Neural progenitor cell (in vitro differentiated cells): ENCODE results near the gene OR8B8. TPM values are rescaled to one million over a fixed set of nuclear protein-coding genes. Genes with fewer than 3 reads are reported as not detected.

Experiments used
- DNase-seq: peaks from one replicate; pipeline ENCODE4 v3.0.0-alpha.2; 2016; ENCODE audit warnings: low spot score
- H2AFZ ChIP-seq: fragments of 200-600 bp; sonication (generic); replicated peaks from 2 replicates; pipeline ENCODE4 v1.6.1; 2016; ENCODE audit warnings: antibody characterized with exemption
- H3F3A ChIP-seq: fragments of 200-600 bp; sonication (generic); 2 replicates; pipeline ENCODE4 v1.6.1; 2016; ENCODE audit warnings: antibody characterized with exemption, low read depth
- H3K27ac ChIP-seq: fragments of 200-600 bp; sonication (generic); 2 replicates; pipeline ENCODE4 v1.5.1; 2016; ENCODE audit warnings: mild to moderate bottlenecking
- H3K27me3 ChIP-seq: fragments of 200-600 bp; sonication (generic); 2 replicates; pipeline ENCODE4 v1.6.1; 2016; ENCODE audit warnings: mild to moderate bottlenecking, moderate library complexity
- H3K36me3 ChIP-seq: fragments of 200-600 bp; sonication (generic); 2 replicates; pipeline ENCODE4 v1.5.1; 2016
- H3K4me1 ChIP-seq: fragments of 200-600 bp; sonication (generic); 2 replicates; pipeline ENCODE4 v1.6.1; 2016; ENCODE audit warnings: mixed run types
- H3K4me2 ChIP-seq: fragments of 200-600 bp; sonication (generic); 2 replicates; pipeline ENCODE4 v1.6.1; 2016
- H3K4me3 ChIP-seq: fragments of 200-600 bp; sonication (generic); 2 replicates; pipeline ENCODE4 v1.5.1; 2016
- H3K79me2 ChIP-seq: fragments of 200-600 bp; sonication (generic); 2 replicates; pipeline ENCODE4 v1.6.1; 2016; ENCODE audit warnings: low read depth
- H3K9ac ChIP-seq: fragments of 200-600 bp; sonication (generic); 2 replicates; pipeline ENCODE4 v1.6.1; 2016
- H3K9me3 ChIP-seq: fragments of 200-600 bp; sonication (generic); 2 replicates; pipeline ENCODE4 v1.5.1; 2016; ENCODE audit warnings: low read depth
- H4K20me1 ChIP-seq: fragments of 200-600 bp; sonication (generic); 2 replicates; pipeline ENCODE4 v1.6.1; 2016; ENCODE audit warnings: low read depth
- H3K27ac Mint-ChIP-seq: 3 replicates; pipeline ENCODE4 v1.8.0; 2021; ENCODE audit warnings: mixed read lengths
- H3K27me3 Mint-ChIP-seq: 2 replicates; pipeline ENCODE4 v1.8.0; 2022; ENCODE audit warnings: low read depth, mild to moderate bottlenecking, inconsistent platforms, moderate library complexity, mixed read lengths; ENCODE audit not compliant: insufficient read depth
- H3K36me3 Mint-ChIP-seq: 3 replicates; pipeline ENCODE4 v1.8.0; 2021; ENCODE audit warnings: mixed read lengths
- H3K4me1 Mint-ChIP-seq: 3 replicates; pipeline ENCODE4 v1.8.0; 2021; ENCODE audit warnings: mixed read lengths
- H3K4me3 Mint-ChIP-seq: 3 replicates; pipeline ENCODE4 v1.8.0; 2021; ENCODE audit warnings: mild to moderate bottlenecking, moderate library complexity, mixed read lengths
- H3K9me3 Mint-ChIP-seq: 3 replicates; pipeline ENCODE4 v1.8.0; 2020; ENCODE audit warnings: mixed read lengths
- CTCF ChIP-seq: fragments of 200-600 bp; sonication (generic); IDR thresholded peaks from 2 replicates; pipeline ENCODE4 v1.5.1; 2017; ENCODE audit warnings: antibody characterized with exemption, mild to moderate bottlenecking
- EZH2 ChIP-seq: fragments of 200-600 bp; sonication (generic); IDR thresholded peaks from 2 replicates; pipeline ENCODE4 v1.6.1; 2017; ENCODE audit warnings: antibody characterized with exemption, mild to moderate bottlenecking, moderate library complexity
- EZH2phosphoT487 ChIP-seq: fragments of 200-600 bp; sonication (generic); IDR thresholded peaks from 2 replicates; pipeline ENCODE4 v1.6.1; 2017; ENCODE audit warnings: antibody characterized with exemption
- total RNA-seq: library from RNA; depleted of rRNA; stranded (reverse); fragments of >200 nt; gene quantifications from 2 replicates; pipeline ENCODE4 v1.2.3, GENCODE V29; 2015; ENCODE audit warnings: low replicate concordance

OR8B8 gene
- total RNA-seq, 1 donor from 2014 or later = not detected

GRCh38 chr11:124475265-124475664 lies 29.8 kb upstream of the OR8B8 start:
- no peaks in the 10 kb centered on the region for H3K36me3 Mint-ChIP-seq
- no peak for DNase-seq
- TF ChIP-seq EZH2 (no peak), EZH2phosphoT487 (no peak), CTCF (no peak)
- Histone ChIP-seq H3K27me3 (no peaks in the 10 kb centered on the region), H3K4me2 (no peak overlapping the region), H3K9ac (no peak overlapping the region), H3K27ac (no peak overlapping the region), H3K9me3 (no peaks in the 10 kb centered on the region), H3K4me1 (no peaks in the 10 kb centered on the region), H3K36me3 (no peaks in the 10 kb centered on the region), H3F3A (no peaks in the 10 kb centered on the region), H4K20me1 (no peaks in the 10 kb centered on the region), H3K4me3 (no peak overlapping the region), H3K79me2 (no peaks in the 10 kb centered on the region), H2AFZ (no peak overlapping the region)
- H3K4me1 Mint-ChIP-seq = peaks cover 3% of the 10 kb centered on the region
- H3K27ac Mint-ChIP-seq = no peak overlapping the region
- H3K27me3 Mint-ChIP-seq = no peaks in the 10 kb centered on the region
- no peaks in the 10 kb centered on the region for H3K9me3 Mint-ChIP-seq
- no peak overlapping the region for H3K4me3 Mint-ChIP-seq

DNA sequence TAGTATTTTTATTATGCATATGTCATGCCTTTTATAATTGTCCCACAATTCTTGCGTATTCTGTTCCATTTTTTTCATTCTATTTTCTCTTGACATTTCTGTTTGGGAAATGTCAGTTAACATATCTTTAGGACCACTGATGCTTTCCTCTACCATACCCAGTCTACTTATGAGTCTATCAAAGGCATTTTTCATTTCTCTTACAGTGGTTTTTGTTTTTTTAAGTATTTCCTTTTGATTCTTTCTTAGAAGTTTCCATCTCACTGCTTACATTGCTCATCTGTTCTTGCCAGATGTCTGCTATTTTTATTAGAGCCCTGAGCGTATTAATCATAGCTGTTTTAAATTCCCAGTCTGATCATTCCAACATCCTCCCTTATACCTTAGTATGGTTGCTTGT lies 29.3 kb upstream of the OR8B8 start:
- H2AFZ ChIP-seq = no peak overlapping the region
- no peaks in the 10 kb centered on the region for H3F3A ChIP-seq
- Mint-ChIP-seq H3K27ac (no peak overlapping the region), H3K4me1 (peaks cover 3% of the 10 kb centered on the region), H3K36me3 (no peaks in the 10 kb centered on the region), H3K27me3 (no peaks in the 10 kb centered on the region), H3K9me3 (no peaks in the 10 kb centered on the region), H3K4me3 (no peak overlapping the region)
- H3K4me2 ChIP-seq = no peak overlapping the region
- H3K4me3 ChIP-seq = no peak overlapping the region
- H3K9ac ChIP-seq = no peak overlapping the region
- no peaks in the 10 kb centered on the region for H3K4me1 ChIP-seq
- H3K36me3 ChIP-seq = no peaks in the 10 kb centered on the region
- no peaks in the 10 kb centered on the region for H3K9me3 ChIP-seq
- no peak for TF ChIP-seq EZH2phosphoT487
- TF ChIP-seq EZH2 = no peak
- no peak for TF ChIP-seq CTCF
- DNase-seq = no peak
- no peak overlapping the region for H3K27ac ChIP-seq
- no peaks in the 10 kb centered on the region for H3K27me3 ChIP-seq
- H4K20me1 ChIP-seq = no peaks in the 10 kb centered on the region
- H3K79me2 ChIP-seq = no peaks in the 10 kb centered on the region

GRCh38 chr11:124474079-124474478 lies 28.6 kb upstream of the OR8B8 start:
- Mint-ChIP-seq H3K4me3 (no peak overlapping the region), H3K27me3 (no peaks in the 10 kb centered on the region), H3K27ac (no peak overlapping the region), H3K36me3 (no peaks in the 10 kb centered on the region), H3K9me3 (no peaks in the 10 kb centered on the region), H3K4me1 (peaks cover 3% of the 10 kb centered on the region)
- no peak for TF ChIP-seq EZH2phosphoT487
- TF ChIP-seq EZH2 = no peak
- TF ChIP-seq CTCF = no peak
- Histone ChIP-seq H3K9me3 (no peaks in the 10 kb centered on the region), H3K4me2 (no peak overlapping the region), H3K4me3 (no peak overlapping the region), H3K27ac (no peak overlapping the region), H2AFZ (no peak overlapping the region), H3K4me1 (no peaks in the 10 kb centered on the region), H3K36me3 (no peaks in the 10 kb centered on the region), H3K9ac (no peak overlapping the region), H3K27me3 (no peaks in the 10 kb centered on the region), H4K20me1 (no peaks in the 10 kb centered on the region), H3F3A (no peaks in the 10 kb centered on the region), H3K79me2 (no peaks in the 10 kb centered on the region)
- no peak for DNase-seq
